GM12878 (cell line): Measurements from ENCODE around the gene PROSER3. TPM values are rescaled to one million over a fixed set of nuclear protein-coding genes. Genes with fewer than 3 reads are reported as not detected.

Experiments used
- BRCA1 ChIP-seq: IDR thresholded peaks from 2 replicates; pipeline ENCODE4 v1.6.1; 2011; ENCODE audit warnings: low read depth, low read length, improper control_type of control experiment
- CBFB ChIP-seq: IDR thresholded peaks from 2 replicates; pipeline ENCODE4 v1.6.1; 2016; ENCODE audit warnings: antibody characterized with exemption, low read depth
- ETV6 ChIP-seq, 2 experiments: fragments of 450-650 bp in 1 of 2; IDR thresholded peaks in 1 of 2; conservative IDR thresholded peaks in 1 of 2; 2 replicates each; pipeline ENCODE4 v1.6.1; 2014; ENCODE audit warnings: antibody characterized with exemption in 1 of 2, borderline replicate concordance in 1 of 2, low read depth in 1 of 2, mild to moderate bottlenecking in 1 of 2, moderate library complexity in 1 of 2
- FOXM1 ChIP-seq: IDR thresholded peaks from 2 replicates; pipeline ENCODE4 v1.6.1; 2012; ENCODE audit warnings: low read depth, mild to moderate bottlenecking, inconsistent platforms, low read length, moderate library complexity
- HDAC6 ChIP-seq: fragments of 200-600 bp; sonication (generic); IDR thresholded peaks from one replicate; pipeline ENCODE4 v1.8.0; 2017; ENCODE audit warnings: antibody characterized with exemption; ENCODE audit not compliant: unreplicated experiment
- HDGF ChIP-seq: fragments of 450-650 bp; IDR thresholded peaks from 2 replicates; pipeline ENCODE4 v1.6.1; 2016; ENCODE audit warnings: antibody characterized with exemption
- IKZF1 ChIP-seq: fragments of 450-650 bp; conservative IDR thresholded peaks from 2 replicates; pipeline ENCODE4 v1.6.1; 2017; ENCODE audit warnings: antibody characterized with exemption, mild to moderate bottlenecking
- LARP7 ChIP-seq: fragments of 450-650 bp; IDR thresholded peaks from 2 replicates; pipeline ENCODE4 v1.6.1; 2017; ENCODE audit warnings: mild to moderate bottlenecking
- MEF2B ChIP-seq: fragments of 450-650 bp; IDR thresholded peaks from 2 replicates; pipeline ENCODE4 v1.6.1; 2018; ENCODE audit warnings: mild to moderate bottlenecking, moderate library complexity; ENCODE audit not compliant: partially characterized antibody, poor library complexity, severe bottlenecking
- MTA2 ChIP-seq: fragments of 450-650 bp; IDR thresholded peaks from 2 replicates; pipeline ENCODE4 v1.6.1; 2016; ENCODE audit warnings: low read depth, mild to moderate bottlenecking, moderate library complexity
- NFXL1 ChIP-seq: fragments of 450-650 bp; IDR thresholded peaks from 2 replicates; pipeline ENCODE4 v1.6.1; 2017; ENCODE audit warnings: antibody characterized with exemption, mild to moderate bottlenecking, borderline replicate concordance
- NFYA ChIP-seq: IDR thresholded peaks from 2 replicates; pipeline ENCODE4 v1.6.1; 2011; ENCODE audit warnings: low read depth, mild to moderate bottlenecking, low read length, improper control_type of control experiment, borderline replicate concordance
- RCOR1 ChIP-seq: conservative IDR thresholded peaks from 2 replicates; pipeline ENCODE4 v1.6.1; 2012; ENCODE audit warnings: low read depth, low read length, improper control_type of control experiment
- RUNX3 ChIP-seq: IDR thresholded peaks from 2 replicates; pipeline ENCODE4 v1.6.1; 2012; ENCODE audit warnings: low read length, inconsistent platforms
- SMAD1 ChIP-seq: fragments of 450-650 bp; IDR thresholded peaks from 2 replicates; pipeline ENCODE4 v1.6.1; 2018; ENCODE audit warnings: mild to moderate bottlenecking, low read depth; ENCODE audit not compliant: partially characterized antibody
- SREBF1 ChIP-seq: IDR thresholded peaks from 2 replicates; pipeline ENCODE4 v1.6.1; 2012; ENCODE audit warnings: mild to moderate bottlenecking, low read length
- SRF ChIP-seq, 2 experiments: IDR thresholded peaks; 2 replicates each; pipeline ENCODE4 v1.6.1; 2011; ENCODE audit warnings: low read depth in 2 of 2, low read length in 2 of 2, mild to moderate bottlenecking in 1 of 2, moderate library complexity in 1 of 2
- TBL1XR1 ChIP-seq: IDR thresholded peaks from 2 replicates; pipeline ENCODE4 v1.6.1; 2012; ENCODE audit warnings: low read depth, low read length, improper control_type of control experiment
- TCF7 ChIP-seq: IDR thresholded peaks from 2 replicates; pipeline ENCODE4 v1.6.1; 2014; ENCODE audit warnings: antibody characterized with exemption, borderline replicate concordance
- ZBED1 ChIP-seq: IDR thresholded peaks from 2 replicates; pipeline ENCODE4 v1.6.1; 2016; ENCODE audit warnings: borderline replicate concordance
- ZBTB4 ChIP-seq: fragments of 450-650 bp; formaldehyde crosslinking; IDR thresholded peaks from 2 replicates; pipeline ENCODE4 v1.4.0; 2022; ENCODE audit warnings: mild to moderate bottlenecking, moderate library complexity
- ZZZ3 ChIP-seq: IDR thresholded peaks from 2 replicates; pipeline ENCODE4 v1.6.1; 2011; ENCODE audit warnings: low read depth; ENCODE audit not compliant: control insufficient read depth, insufficient read length
- polyA plus RNA-seq, 11 experiments: library from polyadenylated mRNA; depleted of rRNA in 4 of 11; unstranded in 6 of 11; stranded (reverse) in 5 of 11; fragments of >200 nt; fragmentation: Nextera tagmentation in 4 of 11; fragmentation: Illumina TruSeq in 1 of 11; extraction: Ambion mirVana in 4 of 11; extraction: Trizol in 1 of 11; gene quantifications; 1 replicate in 1 of 11; 2 replicates in 10 of 11; pipeline versions ENCODE4 v1.2.1 to v1.2.3, GENCODE V29; 2011 to 2016; ENCODE audit warnings: inconsistent platforms in 2 of 11, missing spikeins in 2 of 11, low read depth in 1 of 11
- total RNA-seq, 4 experiments: library from RNA; depleted of rRNA in 3 of 4; stranded (reverse); fragments of >200 nt in 3 of 4; fragmentation: Illumina TruSeq in 1 of 4; extraction: Trizol in 1 of 4; gene quantifications; 2 replicates each; pipeline versions ENCODE4 v1.2.1 to v1.2.3, GENCODE V29; 2013 to 2021
- TF ChIP-seq, protein P1 (sequence below): fragments of 450-650 bp; IDR thresholded peaks from 2 replicates; pipeline ENCODE4 v1.6.1; 2018; ENCODE audit warnings: mild to moderate bottlenecking, low read depth, moderate library complexity; ENCODE audit not compliant: partially characterized antibody
- TF ChIP-seq, protein P2 (sequence below): IDR thresholded peaks from 2 replicates; pipeline ENCODE4 v1.6.1; 2011; ENCODE audit warnings: mild to moderate bottlenecking, low read depth, low read length, moderate library complexity; ENCODE audit not compliant: insufficient replicate concordance

Gene PROSER3
- total and polyA plus RNA-seq, 10 of the 15 experiments (the other 5 are each of a cell fraction or from before 2014, with no cell fraction given): 0.85 to 25.1 (median 9.6) TPM

GRCh38 chr19:35740423-35741202 lies 17.4 kb upstream of the PROSER3 start (continued):
- TF ChIP-seq, protein P1, sequence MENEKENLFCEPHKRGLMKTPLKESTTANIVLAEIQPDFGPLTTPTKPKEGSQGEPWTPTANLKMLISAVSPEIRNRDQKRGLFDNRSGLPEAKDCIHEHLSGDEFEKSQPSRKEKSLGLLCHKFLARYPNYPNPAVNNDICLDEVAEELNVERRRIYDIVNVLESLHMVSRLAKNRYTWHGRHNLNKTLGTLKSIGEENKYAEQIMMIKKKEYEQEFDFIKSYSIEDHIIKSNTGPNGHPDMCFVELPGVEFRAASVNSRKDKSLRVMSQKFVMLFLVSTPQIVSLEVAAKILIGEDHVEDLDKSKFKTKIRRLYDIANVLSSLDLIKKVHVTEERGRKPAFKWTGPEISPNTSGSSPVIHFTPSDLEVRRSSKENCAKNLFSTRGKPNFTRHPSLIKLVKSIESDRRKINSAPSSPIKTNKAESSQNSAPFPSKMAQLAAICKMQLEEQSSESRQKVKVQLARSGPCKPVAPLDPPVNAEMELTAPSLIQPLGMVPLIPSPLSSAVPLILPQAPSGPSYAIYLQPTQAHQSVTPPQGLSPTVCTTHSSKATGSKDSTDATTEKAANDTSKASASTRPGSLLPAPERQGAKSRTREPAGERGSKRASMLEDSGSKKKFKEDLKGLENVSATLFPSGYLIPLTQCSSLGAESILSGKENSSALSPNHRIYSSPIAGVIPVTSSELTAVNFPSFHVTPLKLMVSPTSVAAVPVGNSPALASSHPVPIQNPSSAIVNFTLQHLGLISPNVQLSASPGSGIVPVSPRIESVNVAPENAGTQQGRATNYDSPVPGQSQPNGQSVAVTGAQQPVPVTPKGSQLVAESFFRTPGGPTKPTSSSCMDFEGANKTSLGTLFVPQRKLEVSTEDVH: no peak
- TF ChIP-seq FOXM1 (no peak), MTA2 (peak; percentile 37; the same call in 1 of the 2 replicates), CBFB (peak; percentile 59; the same call in 1 of the 2 replicates), BRCA1 (no peak), NFYA (no peak), SREBF1 (no peak), IKZF1 (peak; percentile 61), SMAD1 (peak; percentile 33), NFXL1 (no peak), ZBTB4 (CRISPR knock-in tag) (no peak), ZZZ3 (no peak), HDAC6 (no peak), HDGF (peak; percentile 99), TCF7 (no peak), SRF (IDR thresholded peaks at IDR 0.05; ENCODE audit: low read depth in 2 of 2, low read length in 2 of 2) (no peak), RUNX3 (peak; percentile 37; the same call in 1 of the 2 replicates), ETV6 (conservative IDR thresholded peaks at IDR 0.05 in 1 of 2, IDR thresholded peaks at IDR 0.05 in 1 of 2; ENCODE audit: borderline replicate concordance in 1 of 2, low read depth in 1 of 2) (no peak), RCOR1 (no peak), LARP7 (no peak), ZBED1 (peak; percentile 59; the same call in 1 of the 2 replicates), TBL1XR1 (no peak), MEF2B (no peak)
- TF ChIP-seq, protein P2, sequence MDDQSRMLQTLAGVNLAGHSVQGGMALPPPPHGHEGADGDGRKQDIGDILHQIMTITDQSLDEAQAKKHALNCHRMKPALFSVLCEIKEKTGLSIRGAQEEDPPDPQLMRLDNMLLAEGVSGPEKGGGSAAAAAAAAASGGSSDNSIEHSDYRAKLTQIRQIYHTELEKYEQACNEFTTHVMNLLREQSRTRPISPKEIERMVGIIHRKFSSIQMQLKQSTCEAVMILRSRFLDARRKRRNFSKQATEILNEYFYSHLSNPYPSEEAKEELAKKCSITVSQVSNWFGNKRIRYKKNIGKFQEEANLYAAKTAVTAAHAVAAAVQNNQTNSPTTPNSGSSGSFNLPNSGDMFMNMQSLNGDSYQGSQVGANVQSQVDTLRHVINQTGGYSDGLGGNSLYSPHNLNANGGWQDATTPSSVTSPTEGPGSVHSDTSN: peak; percentile 46
